ENCODE measurements around the gene PCSK1N. TPM values are rescaled to one million over a fixed set of nuclear protein-coding genes. Genes with fewer than 3 reads are reported as not detected.

PCSK1N gene
- total RNA-seq, 1 donor from 2014 or later, result not detected

DNA sequence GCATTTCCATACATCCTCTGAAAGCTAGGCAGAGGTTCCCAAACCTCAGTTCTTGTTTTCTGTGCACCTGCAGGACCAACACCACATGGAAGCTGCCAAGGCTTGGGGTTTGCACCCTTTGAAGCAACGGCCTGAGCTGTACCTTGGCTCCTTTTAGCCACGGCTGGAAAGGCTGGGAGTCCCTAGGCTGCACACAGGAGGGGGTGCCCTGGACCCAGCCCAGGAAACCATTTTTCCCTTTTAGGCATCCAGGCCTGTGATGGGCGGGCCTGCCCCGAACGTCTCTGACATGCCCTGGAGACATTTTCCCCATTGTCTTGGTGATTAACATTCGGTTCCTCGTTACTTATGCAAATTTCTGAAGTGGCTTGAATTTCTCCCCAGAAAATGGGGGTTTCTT is 17.4 kb upstream of the PCSK1N start:
- no peak for DNase-seq (ENCODE audit: low spot score in 2 of 2)
- TF ChIP-seq, protein P1, sequence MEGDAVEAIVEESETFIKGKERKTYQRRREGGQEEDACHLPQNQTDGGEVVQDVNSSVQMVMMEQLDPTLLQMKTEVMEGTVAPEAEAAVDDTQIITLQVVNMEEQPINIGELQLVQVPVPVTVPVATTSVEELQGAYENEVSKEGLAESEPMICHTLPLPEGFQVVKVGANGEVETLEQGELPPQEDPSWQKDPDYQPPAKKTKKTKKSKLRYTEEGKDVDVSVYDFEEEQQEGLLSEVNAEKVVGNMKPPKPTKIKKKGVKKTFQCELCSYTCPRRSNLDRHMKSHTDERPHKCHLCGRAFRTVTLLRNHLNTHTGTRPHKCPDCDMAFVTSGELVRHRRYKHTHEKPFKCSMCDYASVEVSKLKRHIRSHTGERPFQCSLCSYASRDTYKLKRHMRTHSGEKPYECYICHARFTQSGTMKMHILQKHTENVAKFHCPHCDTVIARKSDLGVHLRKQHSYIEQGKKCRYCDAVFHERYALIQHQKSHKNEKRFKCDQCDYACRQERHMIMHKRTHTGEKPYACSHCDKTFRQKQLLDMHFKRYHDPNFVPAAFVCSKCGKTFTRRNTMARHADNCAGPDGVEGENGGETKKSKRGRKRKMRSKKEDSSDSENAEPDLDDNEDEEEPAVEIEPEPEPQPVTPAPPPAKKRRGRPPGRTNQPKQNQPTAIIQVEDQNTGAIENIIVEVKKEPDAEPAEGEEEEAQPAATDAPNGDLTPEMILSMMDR (IDR thresholded peaks at IDR 0.05), result no peak
- H3K36me3 ChIP-seq, result no peaks in the 10 kb centered on the region
- no peaks in the 10 kb centered on the region for H3K9me3 ChIP-seq
- no peaks in the 10 kb centered on the region for H3K4me1 ChIP-seq
- intact Hi-C loops (cut with DNase I), result no loop called here
- no peaks in the 10 kb centered on the region for H3K27me3 ChIP-seq
- H3K4me3 ChIP-seq, result no peak overlapping the region
- H3K27ac ChIP-seq, result no peak overlapping the region

DNA sequence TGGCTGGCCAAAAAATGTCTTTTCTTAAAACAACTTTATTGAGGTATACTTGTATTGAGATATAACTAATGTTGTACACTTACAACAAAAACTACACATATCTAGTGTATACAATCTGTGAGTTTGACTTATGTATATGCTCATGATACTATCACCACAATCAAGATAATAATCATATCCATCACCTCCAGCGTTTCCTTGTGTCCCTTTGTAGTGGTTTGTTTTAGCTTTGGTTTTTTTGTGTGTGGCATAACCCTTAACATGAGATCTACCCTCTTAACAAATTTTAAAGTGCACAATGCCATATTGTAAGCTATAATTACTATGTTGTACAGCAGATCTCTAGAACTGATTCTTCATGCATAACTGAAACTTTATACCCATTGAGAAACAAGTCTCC is 13.4 kb upstream of the PCSK1N start:
- intact Hi-C loops (cut with DNase I), result no loop called here
- no peak for DNase-seq (ENCODE audit: low spot score in 2 of 2)
- Histone ChIP-seq H3K4me3 (no peak overlapping the region), H3K9me3 (no peaks in the 10 kb centered on the region), H3K27ac (no peak overlapping the region), H3K4me1 (no peaks in the 10 kb centered on the region), H3K27me3 (no peaks in the 10 kb centered on the region), H3K36me3 (no peaks in the 10 kb centered on the region)
- TF ChIP-seq, protein P1 (IDR thresholded peaks at IDR 0.05), result no peak

DNA sequence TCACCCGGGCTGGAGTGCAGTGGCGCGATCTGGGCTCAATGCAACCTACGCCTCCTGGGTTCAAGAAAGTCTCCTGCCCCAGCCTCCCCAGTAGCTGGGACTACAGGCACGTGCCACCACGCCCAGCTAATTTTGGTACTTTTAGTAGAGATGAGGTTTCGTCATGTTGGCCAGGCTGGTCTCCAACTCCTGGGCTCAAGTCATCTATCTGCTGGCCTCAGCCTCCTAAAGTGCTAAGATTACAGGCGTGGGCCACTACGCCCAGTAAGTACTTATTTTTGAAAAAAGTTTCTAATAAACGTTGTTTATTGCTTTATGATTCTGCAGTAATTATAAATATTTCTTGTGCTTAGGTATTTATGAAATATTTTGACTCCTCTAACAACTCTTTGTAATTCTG is 4.3 kb upstream of the PCSK1N start:
- Histone ChIP-seq H3K27ac (no peak overlapping the region), H3K4me3 (no peak overlapping the region), H3K4me1 (no peaks in the 10 kb centered on the region), H3K36me3 (no peaks in the 10 kb centered on the region), H3K27me3 (no peaks in the 10 kb centered on the region), H3K9me3 (no peaks in the 10 kb centered on the region)
- intact Hi-C loops (cut with DNase I), result no loop called here
- TF ChIP-seq, protein P1 (IDR thresholded peaks at IDR 0.05), result no peak
- no peak for DNase-seq (ENCODE audit: low spot score in 2 of 2)

DNA sequence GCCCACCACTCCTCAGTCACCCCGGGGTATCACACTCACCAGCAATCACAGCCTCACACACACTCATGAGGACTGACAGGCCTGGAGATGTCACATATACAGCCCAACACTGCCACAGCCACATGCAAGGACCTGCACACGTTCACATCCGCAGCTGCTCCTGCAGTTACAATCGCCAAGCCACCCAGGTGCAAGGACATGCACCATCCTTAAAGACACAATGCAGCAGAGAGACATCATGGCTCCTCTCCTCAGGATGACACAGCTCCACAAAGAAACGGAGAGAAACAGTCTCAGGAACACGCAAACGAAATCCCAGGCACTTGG is 1.1 kb downstream of the PCSK1N start:
- H3K4me3 ChIP-seq, result no peak overlapping the region
- no peaks in the 10 kb centered on the region for H3K9me3 ChIP-seq
- peak in 1 of 2 donors; percentile 9 for DNase-seq (ENCODE audit: low spot score in 2 of 2)
- H3K27ac ChIP-seq, result no peak overlapping the region
- H3K36me3 ChIP-seq, result no peaks in the 10 kb centered on the region
- intact Hi-C loops (cut with DNase I), result no loop called here
- TF ChIP-seq, protein P1 (IDR thresholded peaks at IDR 0.05), result no peak
- peaks cover 5% of the 10 kb centered on the region for H3K27me3 ChIP-seq
- no peaks in the 10 kb centered on the region for H3K4me1 ChIP-seq

- Histone ChIP-seq H3K4me1 (no peaks in the 10 kb centered on the region), H3K36me3 (no peaks in the 10 kb centered on the region), H3K27me3 (peaks cover 5% of the 10 kb centered on the region), H3K9me3 (no peaks in the 10 kb centered on the region), H3K27ac (no peak overlapping the region), H3K4me3 (no peak overlapping the region)
- intact Hi-C loops (cut with DNase I), result no loop called here
- no peak for DNase-seq (ENCODE audit: low spot score in 2 of 2)
- TF ChIP-seq, protein P1 (IDR thresholded peaks at IDR 0.05), result no peak
These were observed 1.8 kb downstream of the PCSK1N start for GRCh38 chrX:48833542-48834138.

GRCh38 chrX:48831909-48832291 is 3.5 kb downstream of the PCSK1N start:
- H3K27me3 ChIP-seq, result peaks cover 5% of the 10 kb centered on the region

More at GRCh38 chrX:48831909-48832291, 3.5 kb downstream of the PCSK1N start:
- Histone ChIP-seq H3K9me3 (no peaks in the 10 kb centered on the region), H3K27ac (no peak overlapping the region), H3K4me3 (no peak overlapping the region), H3K36me3 (no peaks in the 10 kb centered on the region), H3K4me1 (no peaks in the 10 kb centered on the region)
- no peak for DNase-seq (ENCODE audit: low spot score in 2 of 2)
- TF ChIP-seq, protein P1 (IDR thresholded peaks at IDR 0.05), result no peak
- intact Hi-C loops (cut with DNase I), result no loop called here
